Activated CD8-positive, alpha-beta memory T cell treated with anti-CD3 and anti-CD28 coated beads, Interleukin-2, amount 10 ng/mL, durations not matched to agents 7 days and 5 days (primary cell): Measurements from ENCODE around the gene ORAI1. TPM values are rescaled to one million over a fixed set of nuclear protein-coding genes. Genes with fewer than 3 reads are reported as not detected.
A peak's percentile ranks its signal among the peaks of the same experiment; 100 is the strongest.
"Not testable (repeated sequence)": the region's sequence is repeated elsewhere in the genome, so short reads cannot be mapped to it uniquely, and the experiment has no call there.

Experiments used
- ATAC-seq: fragments of 150-1000 bp; cut with Tn5 transposase; one replicate; pipeline ENCODE4 v1.10.0; 2021; ENCODE audit warnings: moderate library complexity
- CTCF ChIA-PET: fragments of 350-600 bp; sonication (Branson Sonifier 250); formaldehyde crosslinking; loops from one replicate; lab custom pipeline; 2021; ENCODE audit warnings: antibody characterized with exemption; lab: Charles Lee
- DNase-seq: peaks from one replicate; pipeline ENCODE4 v3.0.0-alpha.2; 2020
- H3K27ac Mint-ChIP-seq: one replicate; pipeline ENCODE4 v1.8.0; 2021; ENCODE audit warnings: mild to moderate bottlenecking, mixed read lengths
- H3K27me3 Mint-ChIP-seq: one replicate; pipeline ENCODE4 v1.8.0; 2021; ENCODE audit warnings: mixed read lengths
- H3K36me3 Mint-ChIP-seq: one replicate; pipeline ENCODE4 v1.8.0; 2021; ENCODE audit warnings: mild to moderate bottlenecking, mixed read lengths
- H3K4me1 Mint-ChIP-seq: one replicate; pipeline ENCODE4 v1.8.0; 2021; ENCODE audit warnings: mixed read lengths
- H3K4me3 Mint-ChIP-seq: one replicate; pipeline ENCODE4 v1.8.0; 2021; ENCODE audit warnings: mild to moderate bottlenecking, moderate library complexity, mixed read lengths
- H3K9me3 Mint-ChIP-seq: one replicate; pipeline ENCODE4 v1.8.0; 2022; ENCODE audit warnings: low read depth, mixed read lengths
- total RNA-seq, 2 experiments: library from RNA; stranded (reverse); gene quantifications; one replicate each; pipeline ENCODE4 v1.2.3, GENCODE V29; 2021

The ORAI1 gene
- total RNA-seq, 2 experiments from 2014 or later = 53.7 to 61.1 TPM

- DNase-seq (no peak), ATAC-seq (peak; percentile 10)
- Mint-ChIP-seq H3K36me3 (no peaks in the 10 kb centered on the region), H3K27me3 (no peaks in the 10 kb centered on the region), H3K4me3 (no peak overlapping the region), H3K27ac (no peak overlapping the region), H3K4me1 (peaks cover 8% of the 10 kb centered on the region), H3K9me3 (no peaks in the 10 kb centered on the region)
- CTCF ChIA-PET = interaction anchor here (1.0 to 1.2 kb wide), 4 partner anchors 12 to 456 kb away, joined by 3 to 6 read pairs (median 4); no protein-coding TSS in a partner anchor
Measured at GRCh38 chr12:121614872-121615467, 11.4 kb upstream of the ORAI1 start.

GRCh38 chr12:121618659-121619233 is 7.6 kb upstream of the ORAI1 start:
- H3K4me3 Mint-ChIP-seq = no peak overlapping the region
- peaks cover 6% of the 10 kb centered on the region for H3K4me1 Mint-ChIP-seq
- H3K27me3 Mint-ChIP-seq = no peaks in the 10 kb centered on the region
- H3K27ac Mint-ChIP-seq = no peak overlapping the region
- no peaks in the 10 kb centered on the region for H3K9me3 Mint-ChIP-seq
- H3K36me3 Mint-ChIP-seq = no peaks in the 10 kb centered on the region
- DNase-seq (no peak), ATAC-seq (no peak)
- CTCF ChIA-PET = interaction anchor here (3.3 kb wide), 1 partner anchor 67 kb away, joined by 17 read pairs; no protein-coding TSS in a partner anchor

- Mint-ChIP-seq H3K27me3 (no peaks in the 10 kb centered on the region), H3K4me1 (peaks cover 7% of the 10 kb centered on the region), H3K27ac (no peak overlapping the region), H3K4me3 (no peak overlapping the region), H3K36me3 (no peaks in the 10 kb centered on the region), H3K9me3 (no peaks in the 10 kb centered on the region)
- ATAC-seq (no peak), DNase-seq (no peak)
- CTCF ChIA-PET = interaction anchor here (1.0 to 3.3 kb wide), 3 partner anchors 68 to 125 kb away, joined by 4 to 17 read pairs (median 4); no protein-coding TSS in a partner anchor
Measured at GRCh38 chr12:121620333-121620891, 5.9 kb upstream of the ORAI1 start.

GRCh38 chr12:121626853-121627640 is 717 bp downstream of the ORAI1 start:
- peaks cover 46% of the 10 kb centered on the region for H3K4me1 Mint-ChIP-seq
- CTCF ChIA-PET = interaction anchor here (0.8 to 6.7 kb wide), 26 partner anchors 10 to 185 kb away, joined by 3 to 111 read pairs (median 6); partner anchors contain the start of genes KDM2B, MORN3 and RHOF

GRCh38 chr12:121628037-121628436 is 1.7 kb downstream of the ORAI1 start:
- CTCF ChIA-PET = interaction anchor here (0.6 to 6.7 kb wide), 12 partner anchors 9 to 1008 kb away, joined by 3 to 111 read pairs (median 12); partner anchors contain the start of genes MORN3 and RHOF

More at GRCh38 chr12:121626853-121627640, 717 bp downstream of the ORAI1 start:
- H3K27ac Mint-ChIP-seq = peak overlapping the region; percentile 95
- no peaks in the 10 kb centered on the region for H3K27me3 Mint-ChIP-seq
- ATAC-seq (peak; percentile 52), DNase-seq (peak; percentile 90)
- peak overlapping the region; percentile 88 for H3K4me3 Mint-ChIP-seq
- peaks cover 20% of the 10 kb centered on the region for H3K36me3 Mint-ChIP-seq
- no peaks in the 10 kb centered on the region for H3K9me3 Mint-ChIP-seq

GRCh38 chr12:121628536-121628935 is 2.2 kb downstream of the ORAI1 start:
- Mint-ChIP-seq H3K27me3 (no peaks in the 10 kb centered on the region), H3K4me1 (peaks cover 58% of the 10 kb centered on the region), H3K27ac (peak overlapping the region; percentile 95), H3K9me3 (no peaks in the 10 kb centered on the region), H3K4me3 (peak overlapping the region; percentile 88), H3K36me3 (peaks cover 21% of the 10 kb centered on the region)
- no peak for DNase-seq
- CTCF ChIA-PET = interaction anchor here (0.6 to 6.7 kb wide), 9 partner anchors 8 to 1009 kb away, joined by 3 to 111 read pairs (median 20); partner anchors contain the start of genes MORN3 and RHOF
- ATAC-seq = no peak

More at GRCh38 chr12:121628037-121628436, 1.7 kb downstream of the ORAI1 start:
- Mint-ChIP-seq H3K27me3 (no peaks in the 10 kb centered on the region), H3K4me1 (peaks cover 55% of the 10 kb centered on the region), H3K9me3 (no peaks in the 10 kb centered on the region), H3K36me3 (peaks cover 21% of the 10 kb centered on the region), H3K4me3 (peak overlapping the region; percentile 88), H3K27ac (peak overlapping the region; percentile 95)
- ATAC-seq (no peak), DNase-seq (peak; percentile 43)

- peak overlapping the region; percentile 10 for H3K4me3 Mint-ChIP-seq
- no peak overlapping the region for H3K27ac Mint-ChIP-seq
- no peaks in the 10 kb centered on the region for H3K27me3 Mint-ChIP-seq
- CTCF ChIA-PET = interaction anchor here (0.6 to 5.0 kb wide), 7 partner anchors 38 to 140 kb away, joined by 3 to 34 read pairs (median 4); partner anchors contain the start of gene MORN3
- peaks cover 28% of the 10 kb centered on the region for H3K36me3 Mint-ChIP-seq
- ATAC-seq (no peak), DNase-seq (no peak)
- peaks cover 63% of the 10 kb centered on the region for H3K4me1 Mint-ChIP-seq
- H3K9me3 Mint-ChIP-seq = no peaks in the 10 kb centered on the region
Measured at GRCh38 chr12:121630791-121631355, 4.5 kb downstream of the ORAI1 start.

GRCh38 chr12:121632069-121632970 is 6.0 kb downstream of the ORAI1 start:
- H3K27ac Mint-ChIP-seq = peak overlapping the region; percentile 69
- no peaks in the 10 kb centered on the region for H3K27me3 Mint-ChIP-seq
- peaks cover 74% of the 10 kb centered on the region for H3K4me1 Mint-ChIP-seq
- H3K4me3 Mint-ChIP-seq = peak overlapping the region; percentile 1
- H3K36me3 Mint-ChIP-seq = peaks cover 29% of the 10 kb centered on the region
- CTCF ChIA-PET = interaction anchor here (0.8 to 1.6 kb wide), 2 partner anchors 36 to 80 kb away, joined by 4 to 6 read pairs; no protein-coding TSS in a partner anchor
- no peak for DNase-seq
- H3K9me3 Mint-ChIP-seq = no peaks in the 10 kb centered on the region
- ATAC-seq = no peak

GRCh38 chr12:121633833-121634196 is 7.5 kb downstream of the ORAI1 start:
- H3K27me3 Mint-ChIP-seq, H3K9me3 Mint-ChIP-seq, ATAC-seq, H3K4me3 Mint-ChIP-seq, DNase-seq, H3K27ac Mint-ChIP-seq: not testable (repeated sequence)
- Mint-ChIP-seq H3K36me3 (peaks cover 27% of the 10 kb centered on the region), H3K4me1 (peaks cover 74% of the 10 kb centered on the region)
- CTCF ChIA-PET = interaction anchor here (1.6 kb wide), 1 partner anchor 35 kb away, joined by 6 read pairs; no protein-coding TSS in a partner anchor

GRCh38 chr12:121634836-121635235 is 8.5 kb downstream of the ORAI1 start:
- H3K27me3 Mint-ChIP-seq = no peaks in the 10 kb centered on the region
- peaks cover 24% of the 10 kb centered on the region for H3K36me3 Mint-ChIP-seq
- no peak overlapping the region for H3K4me3 Mint-ChIP-seq
- CTCF ChIA-PET = interaction anchor here (0.7 to 4.4 kb wide), 6 partner anchors 8 to 83 kb away, joined by 3 to 54 read pairs (median 4); partner anchors contain the start of genes MORN3 and ORAI1
- DNase-seq = no peak
- H3K4me1 Mint-ChIP-seq = peaks cover 67% of the 10 kb centered on the region
- peak overlapping the region; percentile 22 for H3K27ac Mint-ChIP-seq
- no peaks in the 10 kb centered on the region for H3K9me3 Mint-ChIP-seq
- ATAC-seq = no peak

- peaks cover 16% of the 10 kb centered on the region for H3K36me3 Mint-ChIP-seq
- CTCF ChIA-PET = interaction anchor here (0.6 to 4.6 kb wide), 11 partner anchors 11 to 114 kb away, joined by 3 to 54 read pairs (median 6); partner anchors contain the start of gene ORAI1
- no peaks in the 10 kb centered on the region for H3K9me3 Mint-ChIP-seq
- DNase-seq (peak; percentile 87), ATAC-seq (peak; percentile 85)
- peak overlapping the region; percentile 44 for H3K4me3 Mint-ChIP-seq
- peaks cover 45% of the 10 kb centered on the region for H3K4me1 Mint-ChIP-seq
- peak overlapping the region; percentile 90 for H3K27ac Mint-ChIP-seq
- H3K27me3 Mint-ChIP-seq = no peaks in the 10 kb centered on the region
Measured at GRCh38 chr12:121637231-121637914, 11.0 kb downstream of the ORAI1 start.
